Measurements from ENCODE around the gene ANXA10. TPM values are rescaled to one million over a fixed set of nuclear protein-coding genes. Genes with fewer than 3 reads are reported as not detected.

Gene ANXA10
- total and polyA plus RNA-seq, 2 donors (not counting 3 experiments of a cell fraction or from before 2014, with no cell fraction given), result not detected

- Histone ChIP-seq H3K4me3 (replicated peaks in 1 of 3; ENCODE audit: insufficient read depth in 1 of 3, low read depth in 1 of 3, low read length in 3 of 3) (no peak overlapping the region), H2AFZ (ENCODE audit: low read depth, low read length) (no peak overlapping the region), H3K9ac (replicated peaks; ENCODE audit: extremely low read depth, insufficient read depth, low read length) (no peak overlapping the region), H3K27ac (ENCODE audit: insufficient read depth, low read depth, low read length) (no peak overlapping the region), H3K4me1 (ENCODE audit: control insufficient read depth, extremely low read depth, insufficient read depth, low read length) (no peaks in the 10 kb centered on the region), H3K9me1 (replicated peaks; ENCODE audit: control insufficient read depth, extremely low read depth, insufficient read depth, low read length) (no peaks in the 10 kb centered on the region), H3K4me2 (ENCODE audit: insufficient read depth, low read length) (no peak overlapping the region), H3K9me3 (replicated peaks; ENCODE audit: control insufficient read depth, insufficient read depth, low read length) (no peaks in the 10 kb centered on the region), H3K36me3 (ENCODE audit: control insufficient read depth in 2 of 2, extremely low read depth in 1 of 2, insufficient read depth in 2 of 2, low read length in 2 of 2) (no peaks in the 10 kb centered on the region), H3K79me2 (ENCODE audit: control insufficient read depth, insufficient read depth, low read length) (no peaks in the 10 kb centered on the region), H4K20me1 (replicated peaks; ENCODE audit: control insufficient read depth, extremely low read depth, insufficient read depth, low read length) (no peaks in the 10 kb centered on the region), H3K27me3 (ENCODE audit: control insufficient read depth in 2 of 2, insufficient read depth in 2 of 2, low read length in 2 of 2) (no peaks in the 10 kb centered on the region)
- ChIA-PET CTCF (interaction anchor here (1.0 kb wide), 1 partner anchor 23 kb away, joined by 3 read pairs; no protein-coding TSS in a partner anchor), POLR2A (no interaction called here)
- no TSS peak for BruUV-seq (replicated peaks)
- no peak for FAIRE-seq
- DNase-seq (ENCODE audit: low read depth, low spot score), result no peak
- dilution Hi-C loops (cut with MboI; ENCODE audit: extremely low pct_ligation_motif_present, low sequenced_read_pairs) (no loop called here), intact Hi-C loops (cut with micrococcal nuclease) (no loop called here)
- TF ChIP-seq CTCF (IDR thresholded peaks at IDR 0.05; ENCODE audit: extremely low read depth in 1 of 2, insufficient read depth in 1 of 2, low read depth in 1 of 2, low read length in 2 of 2) (no peak), EZH2 (IDR thresholded peaks at IDR 0.05; ENCODE audit: borderline replicate concordance, low read depth, low read length, severe bottlenecking) (no peak), POLR2A (IDR thresholded peaks at IDR 0.05; ENCODE audit: low read depth, low read length) (no peak), JUN (IDR thresholded peaks at IDR 0.05; ENCODE audit: borderline replicate concordance, insufficient read depth, insufficient read length, low read depth) (no peak), POLR2AphosphoS5 (IDR thresholded peaks at IDR 0.05; ENCODE audit: insufficient read depth, low read depth, low read length) (no peak), FOS (IDR thresholded peaks at IDR 0.05; ENCODE audit: borderline replicate concordance, insufficient read depth, low read length) (no peak), MYC (IDR thresholded peaks at IDR 0.05; ENCODE audit: low read depth, low read length) (no peak), GATA2 (IDR thresholded peaks at IDR 0.05; ENCODE audit: insufficient read depth, insufficient read length, low read depth, low read length) (no peak)
- TF ChIP-seq, protein P1, sequence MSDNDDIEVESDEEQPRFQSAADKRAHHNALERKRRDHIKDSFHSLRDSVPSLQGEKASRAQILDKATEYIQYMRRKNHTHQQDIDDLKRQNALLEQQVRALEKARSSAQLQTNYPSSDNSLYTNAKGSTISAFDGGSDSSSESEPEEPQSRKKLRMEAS (IDR thresholded peaks at IDR 0.05; ENCODE audit: insufficient read depth, insufficient read length), result no peak
These were observed 38.9 kb downstream of the ANXA10 start for GRCh38 chr4:168131196-168131595.
